ENCODE results near the gene CCDC27.

DNA sequence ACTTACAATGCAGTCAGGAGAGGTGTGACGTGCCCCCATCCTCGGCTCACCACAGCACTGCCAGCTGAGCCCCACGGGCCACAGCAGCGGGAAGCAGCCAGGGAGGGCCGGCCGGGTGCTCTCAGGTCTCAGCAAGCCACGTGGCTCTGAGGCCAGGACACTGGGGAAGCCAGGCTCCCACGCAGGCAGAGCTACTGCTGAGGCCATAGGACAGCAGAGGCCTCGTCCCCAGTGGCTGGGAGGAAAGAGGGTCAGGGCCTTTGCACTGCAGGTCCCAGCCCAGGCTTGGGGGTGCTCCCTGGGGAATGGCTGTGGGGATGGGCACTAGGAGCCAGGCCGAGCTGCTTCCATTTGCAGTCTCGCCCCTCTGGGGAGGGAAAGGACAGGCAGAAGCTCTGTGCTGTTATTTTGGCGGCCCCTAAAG, 38.3 kb downstream of the CCDC27 start:
- TF ChIP-seq, protein P1, sequence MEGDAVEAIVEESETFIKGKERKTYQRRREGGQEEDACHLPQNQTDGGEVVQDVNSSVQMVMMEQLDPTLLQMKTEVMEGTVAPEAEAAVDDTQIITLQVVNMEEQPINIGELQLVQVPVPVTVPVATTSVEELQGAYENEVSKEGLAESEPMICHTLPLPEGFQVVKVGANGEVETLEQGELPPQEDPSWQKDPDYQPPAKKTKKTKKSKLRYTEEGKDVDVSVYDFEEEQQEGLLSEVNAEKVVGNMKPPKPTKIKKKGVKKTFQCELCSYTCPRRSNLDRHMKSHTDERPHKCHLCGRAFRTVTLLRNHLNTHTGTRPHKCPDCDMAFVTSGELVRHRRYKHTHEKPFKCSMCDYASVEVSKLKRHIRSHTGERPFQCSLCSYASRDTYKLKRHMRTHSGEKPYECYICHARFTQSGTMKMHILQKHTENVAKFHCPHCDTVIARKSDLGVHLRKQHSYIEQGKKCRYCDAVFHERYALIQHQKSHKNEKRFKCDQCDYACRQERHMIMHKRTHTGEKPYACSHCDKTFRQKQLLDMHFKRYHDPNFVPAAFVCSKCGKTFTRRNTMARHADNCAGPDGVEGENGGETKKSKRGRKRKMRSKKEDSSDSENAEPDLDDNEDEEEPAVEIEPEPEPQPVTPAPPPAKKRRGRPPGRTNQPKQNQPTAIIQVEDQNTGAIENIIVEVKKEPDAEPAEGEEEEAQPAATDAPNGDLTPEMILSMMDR (IDR thresholded peaks at IDR 0.05; ENCODE audit: insufficient read depth, low read length): no peak
- TF ChIP-seq POLR2AphosphoS5 (IDR thresholded peaks at IDR 0.05; ENCODE audit: low read depth): no peak
- no peak for TF ChIP-seq GABPA (IDR thresholded peaks at IDR 0.05; ENCODE audit: low read depth)
- TF ChIP-seq, protein P2, sequence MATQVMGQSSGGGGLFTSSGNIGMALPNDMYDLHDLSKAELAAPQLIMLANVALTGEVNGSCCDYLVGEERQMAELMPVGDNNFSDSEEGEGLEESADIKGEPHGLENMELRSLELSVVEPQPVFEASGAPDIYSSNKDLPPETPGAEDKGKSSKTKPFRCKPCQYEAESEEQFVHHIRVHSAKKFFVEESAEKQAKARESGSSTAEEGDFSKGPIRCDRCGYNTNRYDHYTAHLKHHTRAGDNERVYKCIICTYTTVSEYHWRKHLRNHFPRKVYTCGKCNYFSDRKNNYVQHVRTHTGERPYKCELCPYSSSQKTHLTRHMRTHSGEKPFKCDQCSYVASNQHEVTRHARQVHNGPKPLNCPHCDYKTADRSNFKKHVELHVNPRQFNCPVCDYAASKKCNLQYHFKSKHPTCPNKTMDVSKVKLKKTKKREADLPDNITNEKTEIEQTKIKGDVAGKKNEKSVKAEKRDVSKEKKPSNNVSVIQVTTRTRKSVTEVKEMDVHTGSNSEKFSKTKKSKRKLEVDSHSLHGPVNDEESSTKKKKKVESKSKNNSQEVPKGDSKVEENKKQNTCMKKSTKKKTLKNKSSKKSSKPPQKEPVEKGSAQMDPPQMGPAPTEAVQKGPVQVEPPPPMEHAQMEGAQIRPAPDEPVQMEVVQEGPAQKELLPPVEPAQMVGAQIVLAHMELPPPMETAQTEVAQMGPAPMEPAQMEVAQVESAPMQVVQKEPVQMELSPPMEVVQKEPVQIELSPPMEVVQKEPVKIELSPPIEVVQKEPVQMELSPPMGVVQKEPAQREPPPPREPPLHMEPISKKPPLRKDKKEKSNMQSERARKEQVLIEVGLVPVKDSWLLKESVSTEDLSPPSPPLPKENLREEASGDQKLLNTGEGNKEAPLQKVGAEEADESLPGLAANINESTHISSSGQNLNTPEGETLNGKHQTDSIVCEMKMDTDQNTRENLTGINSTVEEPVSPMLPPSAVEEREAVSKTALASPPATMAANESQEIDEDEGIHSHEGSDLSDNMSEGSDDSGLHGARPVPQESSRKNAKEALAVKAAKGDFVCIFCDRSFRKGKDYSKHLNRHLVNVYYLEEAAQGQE (IDR thresholded peaks at IDR 0.05; ENCODE audit: insufficient replicate concordance, low read depth): no peak

All from HL-60 (cell line).